Activated gamma-delta T cell (primary cell): Measurements from ENCODE around the gene LRRC55.

Source experiments
- DNase-seq: peaks from one replicate; lab custom pipeline; 2025; lab: John Stamatoyannopoulos, UW

Gene LRRC55

GRCh38 chr11:57203359-57203758 lies 21.6 kb downstream of the LRRC55 start:
- DNase-seq: no peak

DNA sequence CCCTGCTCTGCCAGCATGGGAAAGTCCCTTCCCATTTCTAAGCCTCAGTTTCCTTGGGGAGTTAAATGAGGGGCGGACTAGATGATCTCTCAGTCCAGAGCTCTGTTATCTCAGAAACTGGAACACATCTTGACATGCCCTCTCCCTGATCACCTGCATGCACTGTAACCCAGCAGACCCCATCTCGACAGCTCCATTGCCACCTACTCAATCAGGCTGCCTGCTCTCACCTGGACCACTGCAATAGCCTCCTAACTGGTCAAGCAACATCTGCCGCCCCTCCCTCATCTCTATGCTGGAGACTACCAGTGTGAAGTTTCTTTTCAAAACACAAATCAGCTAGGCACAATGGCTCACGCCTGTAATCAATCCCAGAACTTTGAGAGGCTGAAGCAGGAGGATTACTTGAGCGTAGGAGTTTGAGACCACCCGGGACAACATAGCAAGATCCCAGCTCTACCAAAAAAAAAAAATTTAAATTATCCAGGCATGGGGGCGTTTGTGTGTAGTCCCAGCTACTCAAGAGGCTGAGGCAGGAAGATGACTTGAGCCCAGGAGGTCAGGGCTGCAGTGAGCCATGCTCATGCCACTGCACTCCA lies 22.2 kb downstream of the LRRC55 start:
- DNase-seq: no peak

DNA sequence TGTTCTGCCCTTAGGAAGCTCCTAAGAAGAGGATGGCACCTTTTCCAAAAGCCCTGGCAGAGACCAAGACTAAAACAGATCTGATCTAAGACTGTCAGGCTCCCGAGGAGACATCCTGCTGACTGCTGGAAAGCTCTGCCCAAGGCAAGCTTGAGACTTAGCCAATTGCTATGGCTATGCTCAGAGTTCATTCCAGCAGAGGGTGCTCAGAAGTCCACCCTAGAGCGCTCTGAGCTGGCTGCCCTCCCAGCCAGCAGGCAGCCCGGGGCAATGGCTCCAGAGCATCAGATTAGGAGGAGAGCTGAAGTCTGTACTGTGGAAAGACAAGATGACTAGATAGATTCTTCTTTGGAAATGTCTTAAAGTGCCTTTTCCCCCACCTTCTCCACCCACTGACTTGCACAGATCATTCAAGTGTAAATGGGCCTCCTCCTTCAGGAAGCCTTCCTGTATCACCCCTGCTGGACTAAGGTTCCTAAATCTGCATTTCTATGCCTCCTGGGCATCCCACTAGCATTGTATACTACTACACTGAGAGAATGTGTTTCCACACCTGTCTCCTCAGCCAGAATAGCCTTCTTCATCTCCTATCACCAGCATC lies 23.4 kb downstream of the LRRC55 start:
- no peak for DNase-seq

DNA sequence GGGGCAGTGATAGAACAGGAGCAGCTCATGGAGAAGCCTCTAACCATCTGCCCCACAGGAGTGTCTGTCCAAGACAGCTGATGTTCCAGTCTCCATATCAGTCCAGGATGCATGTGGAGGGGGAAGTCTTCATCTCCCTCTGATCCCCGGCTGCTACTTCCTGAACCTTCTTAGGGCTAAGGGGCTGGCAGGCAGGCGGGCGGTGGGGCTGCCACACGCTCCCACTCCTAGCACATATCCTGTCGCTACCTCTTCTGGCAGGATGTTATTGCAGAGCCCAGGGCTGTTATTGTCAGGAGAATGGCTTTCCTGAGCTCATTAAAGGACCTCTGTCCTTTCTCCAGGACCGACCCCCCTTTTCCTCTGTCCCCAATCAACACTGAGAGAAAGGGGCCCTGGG lies 25.4 kb downstream of the LRRC55 start:
- no peak for DNase-seq

GRCh38 chr11:57210781-57211180 lies 29.0 kb downstream of the LRRC55 start:
- DNase-seq: no peak

DNA sequence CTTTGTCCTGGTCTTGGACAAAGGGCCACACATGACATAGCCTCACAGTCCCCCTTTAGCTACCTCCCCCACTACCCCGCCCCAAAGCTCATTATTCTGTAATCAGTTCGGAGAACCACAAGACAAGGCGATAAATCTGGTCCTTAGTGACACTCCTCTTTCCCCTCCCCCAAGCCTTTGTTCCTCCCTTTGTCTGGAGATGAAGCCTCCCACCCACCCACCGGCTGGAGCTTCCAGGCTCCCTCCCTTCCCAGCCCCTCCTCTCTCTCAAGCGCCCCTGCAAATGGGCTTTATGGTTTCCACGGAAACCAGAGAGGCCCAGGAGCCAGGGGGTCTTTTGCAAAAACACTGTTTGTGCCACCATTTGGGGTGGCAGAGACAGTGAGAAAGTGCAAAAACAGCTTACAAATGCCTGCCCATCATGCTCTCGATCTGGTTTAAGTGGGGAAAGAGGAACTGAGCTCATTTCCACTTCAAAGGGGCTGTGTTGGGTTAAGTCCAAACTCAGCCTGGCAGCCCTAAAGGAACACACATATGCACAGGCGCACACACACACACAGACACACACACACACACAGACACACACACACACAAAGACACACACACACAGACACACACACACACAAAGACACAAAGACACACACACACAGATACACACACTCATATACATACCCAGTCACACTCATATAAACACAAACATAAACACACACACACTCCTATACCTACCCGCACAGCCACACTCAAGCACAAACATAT lies 31.8 kb downstream of the LRRC55 start:
- no peak for DNase-seq

- DNase-seq: no peak
These were observed 32.3 kb downstream of the LRRC55 start for GRCh38 chr11:57214098-57214417.

DNA sequence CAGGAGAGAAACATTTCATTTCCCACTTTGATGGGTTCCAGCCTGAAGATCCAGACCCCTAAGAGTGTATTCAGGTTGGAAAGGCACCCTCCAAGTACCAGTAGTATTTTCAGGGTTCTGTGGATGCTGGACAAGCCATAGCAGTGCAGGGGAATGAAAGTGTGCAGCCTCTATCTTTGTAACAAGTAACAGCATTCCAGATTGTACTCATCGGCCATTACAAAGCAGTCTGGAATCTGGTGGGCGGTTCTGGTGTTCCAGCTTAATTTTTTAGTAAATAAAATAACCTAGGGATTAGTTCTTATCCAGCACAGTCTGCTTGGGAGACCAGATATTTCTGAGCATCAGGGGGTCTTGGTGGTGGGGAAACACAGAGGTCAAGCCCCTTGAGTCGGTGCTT lies 32.7 kb downstream of the LRRC55 start:
- no peak for DNase-seq

- DNase-seq: no peak
These were observed 34.7 kb downstream of the LRRC55 start for GRCh38 chr11:57216463-57216862.

GRCh38 chr11:57217053-57217452 lies 35.3 kb downstream of the LRRC55 start:
- no peak for DNase-seq

GRCh38 chr11:57219021-57219627 lies 37.4 kb downstream of the LRRC55 start:
- no peak for DNase-seq

GRCh38 chr11:57222239-57222638 lies 40.5 kb downstream of the LRRC55 start:
- no peak for DNase-seq

GRCh38 chr11:57223601-57224000 lies 41.8 kb downstream of the LRRC55 start:
- DNase-seq: no peak

- DNase-seq: no peak
These were observed 42.4 kb downstream of the LRRC55 start for GRCh38 chr11:57224128-57224527.

DNA sequence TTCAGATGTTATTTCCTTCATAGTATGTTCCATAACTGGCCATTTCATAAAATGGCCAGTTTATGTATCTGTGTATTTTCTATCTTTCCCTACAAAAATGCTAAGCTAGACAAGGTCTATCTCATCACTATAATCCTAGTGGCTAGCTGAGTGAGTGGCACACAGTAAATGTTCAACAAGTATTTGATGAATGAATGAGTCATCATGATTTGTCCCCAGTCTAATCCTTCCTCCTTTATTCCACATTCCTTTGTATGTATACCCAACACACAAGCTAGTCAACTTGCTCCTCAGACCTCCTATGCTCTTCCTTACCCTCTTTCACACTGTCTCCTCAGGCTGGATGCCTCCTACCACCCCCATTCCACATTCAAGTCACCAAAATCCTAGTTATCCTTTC lies 42.8 kb downstream of the LRRC55 start:
- DNase-seq: no peak

GRCh38 chr11:57228600-57228999 lies 46.8 kb downstream of the LRRC55 start:
- no peak for DNase-seq

GRCh38 chr11:57230316-57230715 lies 48.6 kb downstream of the LRRC55 start:
- DNase-seq: no peak

DNA sequence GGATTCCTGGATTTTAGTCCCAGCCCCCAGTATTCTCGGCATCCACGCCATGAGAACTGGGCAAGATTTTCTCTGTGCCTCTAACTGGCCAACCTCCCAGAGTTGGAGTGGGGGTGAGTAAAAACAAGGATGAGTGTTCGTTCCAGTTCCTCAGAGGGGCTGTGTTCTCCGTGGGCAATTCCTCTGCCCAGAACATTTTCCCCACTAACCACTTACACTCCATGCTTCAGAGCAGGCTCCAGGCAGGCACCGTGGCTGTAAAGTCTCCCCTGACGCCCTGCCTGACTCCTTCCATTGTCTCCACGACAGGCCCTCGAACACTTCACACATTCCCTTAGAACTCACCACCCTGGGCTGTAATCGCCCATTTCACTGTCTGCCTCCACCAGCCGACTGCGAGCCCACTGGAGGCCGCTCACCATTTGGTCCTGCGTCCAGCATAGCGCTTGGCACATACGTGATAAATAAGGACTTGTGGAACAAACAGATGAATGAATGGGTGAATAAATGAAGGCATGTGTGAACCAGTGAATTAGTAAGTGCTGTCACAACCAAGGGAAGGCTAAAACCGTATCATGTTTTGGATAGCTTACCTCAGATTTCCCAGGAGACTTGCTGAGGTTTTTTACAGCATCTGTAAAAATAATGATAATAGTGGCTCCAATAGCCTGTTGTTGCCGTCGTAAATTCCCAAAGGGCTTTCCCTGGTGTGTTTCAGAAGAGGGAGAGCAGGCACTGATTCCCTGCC lies 49.2 kb downstream of the LRRC55 start:
- no peak for DNase-seq

- DNase-seq: no peak
These were observed 49.9 kb downstream of the LRRC55 start for GRCh38 chr11:57231539-57232253.

- DNase-seq: no peak
These were observed 51.9 kb downstream of the LRRC55 start for GRCh38 chr11:57233702-57234101.

GRCh38 chr11:57235761-57236703 lies 54.3 kb downstream of the LRRC55 start:
- no peak for DNase-seq
